ENCODE results near the gene SGSM1. TPM values are rescaled to one million over a fixed set of nuclear protein-coding genes. Genes with fewer than 3 reads are reported as not detected.

Gene SGSM1
- total and polyA plus RNA-seq, 10 of the 15 experiments (the other 5 are each of a cell fraction or from before 2014, with no cell fraction given): not detected

- TF ChIP-seq ZNF384 (IDR thresholded peaks at IDR 0.05; ENCODE audit: borderline replicate concordance, low read depth, low read length): no peak
Measured at GRCh38 chr22:24876700-24877099, 70.7 kb downstream of the SGSM1 start (continued).

DNA sequence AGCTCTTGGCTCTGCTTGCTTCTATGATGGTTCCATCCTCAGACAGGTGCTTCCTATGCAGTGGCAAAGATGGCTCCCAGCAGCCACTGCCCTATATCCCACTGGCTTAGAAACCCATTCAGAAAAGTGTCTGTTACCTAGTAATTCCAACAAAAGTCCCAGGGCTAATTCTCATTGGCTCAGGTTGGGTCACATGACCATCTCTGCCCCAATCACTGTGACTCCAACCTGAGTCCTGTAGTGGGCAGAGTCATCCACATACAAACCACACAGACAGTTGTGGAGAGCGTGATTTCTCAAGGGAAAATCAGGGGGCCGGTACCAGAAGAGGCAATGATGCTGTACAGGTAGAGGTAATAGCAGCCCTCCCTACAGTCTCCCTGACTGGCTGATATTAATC lies 73.0 kb downstream of the SGSM1 start:
- H3K9ac ChIP-seq (ENCODE audit: control insufficient read depth, insufficient read depth, low read length): no peak overlapping the region
- ChIA-PET POLR2A (no interaction called here), SMC1A (ENCODE audit: uncharacterized antibody, unreplicated experiment) (no interaction called here), RAD21 (ENCODE audit: unreplicated experiment) (no interaction called here), CTCF (interaction anchor here (1.0 kb wide), 1 partner anchor 76 kb away, joined by 3 read pairs; no protein-coding TSS in a partner anchor)
- FAIRE-seq (no peak), DNase-seq (ENCODE audit: low read depth, low spot score) (no peak), ATAC-seq (no peak)
- no peaks in the 10 kb centered on the region for H3K79me2 ChIP-seq (ENCODE audit: control insufficient read depth, insufficient read depth, low read length)
- TF ChIP-seq TBL1XR1 (IDR thresholded peaks at IDR 0.05; ENCODE audit: low read depth, low read length) (no peak), NR2F1 (conservative IDR thresholded peaks at IDR 0.05) (no peak), STAT3 (IDR thresholded peaks at IDR 0.05; ENCODE audit: low read depth, low read length) (no peak), FOXK2 (IDR thresholded peaks at IDR 0.05) (no peak), POLR2AphosphoS5 (IDR thresholded peaks at IDR 0.05; ENCODE audit: low read length) (no peak), EZH2 (IDR thresholded peaks at IDR 0.05; ENCODE audit: borderline replicate concordance, control insufficient read depth, low read depth, low read length) (no peak), MYB (IDR thresholded peaks at IDR 0.05; ENCODE audit: borderline replicate concordance, low read depth, low read length) (no peak), RFX5 (IDR thresholded peaks at IDR 0.05; ENCODE audit: low read depth, low read length) (no peak), IRF4 (IDR thresholded peaks at IDR 0.05; ENCODE audit: low read depth, low read length) (no peak), JUND (IDR thresholded peaks at IDR 0.05; ENCODE audit: low read depth, low read length) (no peak), KDM1A (IDR thresholded peaks at IDR 0.05; ENCODE audit: borderline replicate concordance) (no peak), SP1 (IDR thresholded peaks at IDR 0.05; ENCODE audit: low read depth, low read length) (no peak), CBFB (IDR thresholded peaks at IDR 0.05; ENCODE audit: low read depth) (no peak), SREBF1 (IDR thresholded peaks at IDR 0.05; ENCODE audit: low read length) (no peak), ATF3 (IDR thresholded peaks at IDR 0.05; ENCODE audit: borderline replicate concordance, extremely low read depth, low read depth, low read length) (no peak)
- TF ChIP-seq, protein P1, sequence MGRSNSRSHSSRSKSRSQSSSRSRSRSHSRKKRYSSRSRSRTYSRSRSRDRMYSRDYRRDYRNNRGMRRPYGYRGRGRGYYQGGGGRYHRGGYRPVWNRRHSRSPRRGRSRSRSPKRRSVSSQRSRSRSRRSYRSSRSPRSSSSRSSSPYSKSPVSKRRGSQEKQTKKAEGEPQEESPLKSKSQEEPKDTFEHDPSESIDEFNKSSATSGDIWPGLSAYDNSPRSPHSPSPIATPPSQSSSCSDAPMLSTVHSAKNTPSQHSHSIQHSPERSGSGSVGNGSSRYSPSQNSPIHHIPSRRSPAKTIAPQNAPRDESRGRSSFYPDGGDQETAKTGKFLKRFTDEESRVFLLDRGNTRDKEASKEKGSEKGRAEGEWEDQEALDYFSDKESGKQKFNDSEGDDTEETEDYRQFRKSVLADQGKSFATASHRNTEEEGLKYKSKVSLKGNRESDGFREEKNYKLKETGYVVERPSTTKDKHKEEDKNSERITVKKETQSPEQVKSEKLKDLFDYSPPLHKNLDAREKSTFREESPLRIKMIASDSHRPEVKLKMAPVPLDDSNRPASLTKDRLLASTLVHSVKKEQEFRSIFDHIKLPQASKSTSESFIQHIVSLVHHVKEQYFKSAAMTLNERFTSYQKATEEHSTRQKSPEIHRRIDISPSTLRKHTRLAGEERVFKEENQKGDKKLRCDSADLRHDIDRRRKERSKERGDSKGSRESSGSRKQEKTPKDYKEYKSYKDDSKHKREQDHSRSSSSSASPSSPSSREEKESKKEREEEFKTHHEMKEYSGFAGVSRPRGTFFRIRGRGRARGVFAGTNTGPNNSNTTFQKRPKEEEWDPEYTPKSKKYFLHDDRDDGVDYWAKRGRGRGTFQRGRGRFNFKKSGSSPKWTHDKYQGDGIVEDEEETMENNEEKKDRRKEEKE (IDR thresholded peaks at IDR 0.05): no peak
- 38% methylated on average over 2 of the region's 2 CpGs for WGBS (ENCODE audit: insufficient coverage, insufficient replicate concordance, low lambda C conversion rate, missing lambda C conversion rate)
- intact Hi-C loops (cut with micrococcal nuclease; ENCODE audit: unreplicated experiment): no loop called here
- in situ Hi-C loops (cut with MboI): no loop called here
- no peaks in the 10 kb centered on the region for H3K4me1 ChIP-seq (ENCODE audit: control insufficient read depth, insufficient read depth, low read length)
- H3K36me3 ChIP-seq (ENCODE audit: control insufficient read depth in 2 of 2, insufficient read depth in 2 of 2, low read length in 1 of 2): no peaks in the 10 kb centered on the region
- no peak overlapping the region for H3K27ac ChIP-seq (ENCODE audit: control insufficient read depth, insufficient read depth)
- no peak overlapping the region for H3K4me2 ChIP-seq (ENCODE audit: control insufficient read depth, insufficient read depth)
- H4K20me1 ChIP-seq (ENCODE audit: control insufficient read depth, insufficient read depth): no peaks in the 10 kb centered on the region
- no peak overlapping the region for H2AFZ ChIP-seq (ENCODE audit: control insufficient read depth, low read depth, low read length)
- no peaks in the 10 kb centered on the region for H3K27me3 ChIP-seq (replicated peaks in 1 of 2; ENCODE audit: control insufficient read depth in 2 of 2, insufficient read depth in 2 of 2, low read length in 1 of 2)
- H3K9me3 ChIP-seq (replicated peaks; ENCODE audit: control insufficient read depth, insufficient read depth, low read length): no peaks in the 10 kb centered on the region
- no peak overlapping the region for H3K4me3 ChIP-seq
- BruUV-seq (replicated peaks): no TSS peak

Measured in GM12878 (cell line).